Iris pigment epithelial cell (primary cell): ENCODE measurements around the gene SCML2.
A peak's percentile ranks its signal among the peaks of the same experiment; 100 is the strongest.
"Not testable (repeated sequence)": the region's sequence is repeated elsewhere in the genome, so short reads cannot be mapped to it uniquely, and the experiment has no call there.

Source experiments
- DNase-seq: peaks from one replicate; pipeline ENCODE4 v3.0.0-alpha.2; 2011; ENCODE audit warnings: low read depth

Gene SCML2

GRCh38 chrX:18271309-18271708 is 83.2 kb downstream of the SCML2 start:
- DNase-seq, result no peak

GRCh38 chrX:18255059-18255458 is 99.4 kb downstream of the SCML2 start:
- no peak for DNase-seq

GRCh38 chrX:18252644-18253359 is 101.7 kb downstream of the SCML2 start:
- peak; percentile 3 for DNase-seq

GRCh38 chrX:18229646-18230045 is 124.8 kb downstream of the SCML2 start:
- not testable (repeated sequence) for DNase-seq

- DNase-seq, result no peak
These were observed 126.4 kb downstream of the SCML2 start for GRCh38 chrX:18228069-18228468.

- no peak for DNase-seq
These were observed 127.0 kb downstream of the SCML2 start for GRCh38 chrX:18227458-18227857.

GRCh38 chrX:18220786-18221185 is 133.7 kb downstream of the SCML2 start, which contains the start of gene BEND2:
TSS of gene BEND2 (minus strand) at chrX:18220886. CDS start at chrX:18220750, 136 bp downstream.
- DNase-seq, result no peak

GRCh38 chrX:18210470-18210869 is 144.0 kb downstream of the SCML2 start:
- peak; percentile 10 for DNase-seq

GRCh38 chrX:18206657-18207056 is 147.8 kb downstream of the SCML2 start:
- DNase-seq, result no peak

GRCh38 chrX:18203631-18204030 is 150.9 kb downstream of the SCML2 start:
- no peak for DNase-seq

GRCh38 chrX:18194688-18195087 is 159.8 kb downstream of the SCML2 start:
- no peak for DNase-seq
